Keratinocyte (primary cell): Measurements from ENCODE around the gene OR5AN1. TPM values are rescaled to one million over a fixed set of nuclear protein-coding genes. Genes with fewer than 3 reads are reported as not detected.
A peak's percentile ranks its signal among the peaks of the same experiment; 100 is the strongest.

ENCODE experiments used
- DNase-seq: peaks from one replicate; pipeline ENCODE4 v3.0.0-alpha.2; 2011; ENCODE audit warnings: low read depth, missing footprints, low spot score
- FAIRE-seq: peaks from 2 replicates; lab custom pipeline; 2011; peaks lifted over from hg19 to GRCh38; lab: Jason Lieb, UNC
- H2AFZ ChIP-seq: 2 replicates; pipeline ENCODE4 v1.6.0; 2012; ENCODE audit warnings: low read length, control low read depth, inconsistent platforms; ENCODE audit not compliant: control insufficient read depth
- H3K27ac ChIP-seq: 2 replicates; pipeline ENCODE4 v1.5.1; 2011; ENCODE audit warnings: low read length; ENCODE audit not compliant: control insufficient read depth, insufficient read depth
- H3K27me3 ChIP-seq: 3 replicates; pipeline ENCODE4 v1.6.0; 2011; ENCODE audit warnings: low read length; ENCODE audit not compliant: control insufficient read depth, insufficient read depth; ENCODE audit errors: extremely low read depth
- H3K36me3 ChIP-seq, 2 experiments: 2 replicates in 1 of 2; 3 replicates in 1 of 2; pipeline ENCODE4 v1.5.1; 2011; ENCODE audit warnings: low read length in 2 of 2, mild to moderate bottlenecking in 1 of 2; ENCODE audit not compliant: control insufficient read depth in 2 of 2, insufficient read depth in 2 of 2; ENCODE audit errors: extremely low read depth in 1 of 2
- H3K4me1 ChIP-seq: 3 replicates; pipeline ENCODE4 v1.5.1; 2011; ENCODE audit warnings: low read length; ENCODE audit not compliant: control insufficient read depth, insufficient read depth; ENCODE audit errors: extremely low read depth
- H3K4me2 ChIP-seq: 3 replicates; pipeline ENCODE4 v1.6.0; 2011; ENCODE audit warnings: low read depth, low read length; ENCODE audit not compliant: control insufficient read depth, insufficient read depth; ENCODE audit errors: extremely low read depth
- H3K4me3 ChIP-seq, 3 experiments: fragments of 200-600 bp in 1 of 3; sonication (generic) in 1 of 3; 2 replicates in 2 of 3; 3 replicates in 1 of 3; pipeline ENCODE4 v1.5.1; 2011 to 2016; ENCODE audit warnings: low read length in 3 of 3, mild to moderate bottlenecking in 3 of 3, control low read depth in 2 of 3, inconsistent platforms in 1 of 3, low read depth in 1 of 3, mixed read lengths in 1 of 3, mixed run types in 1 of 3, moderate library complexity in 1 of 3; ENCODE audit not compliant: control insufficient read depth in 2 of 3, insufficient read depth in 2 of 3; ENCODE audit errors: extremely low read depth in 1 of 3
- H3K79me2 ChIP-seq: 2 replicates; pipeline ENCODE4 v1.6.0; 2012; ENCODE audit warnings: low read length; ENCODE audit not compliant: control insufficient read depth, insufficient read depth
- H3K9ac ChIP-seq: 3 replicates; pipeline ENCODE4 v1.6.0; 2011; ENCODE audit warnings: low read length; ENCODE audit not compliant: control insufficient read depth, insufficient read depth; ENCODE audit errors: extremely low read depth
- H3K9me1 ChIP-seq: 3 replicates; pipeline ENCODE4 v1.6.0; 2011; ENCODE audit warnings: low read length; ENCODE audit not compliant: control insufficient read depth, insufficient read depth; ENCODE audit errors: extremely low read depth
- H3K9me3 ChIP-seq: 2 replicates; pipeline ENCODE4 v1.5.1; 2012; ENCODE audit warnings: low read depth, low read length; ENCODE audit not compliant: control insufficient read depth
- H4K20me1 ChIP-seq: 3 replicates; pipeline ENCODE4 v1.6.0; 2011; ENCODE audit warnings: low read length; ENCODE audit not compliant: control insufficient read depth, insufficient read depth; ENCODE audit errors: extremely low read depth
- EZH2 ChIP-seq: IDR thresholded peaks from one replicate; pipeline ENCODE4 v1.6.1; 2012; ENCODE audit warnings: inconsistent platforms, mild to moderate bottlenecking, low read length, moderate library complexity
- dilution Hi-C: fragments of 300-500 bp; cut with MboI; formaldehyde crosslinking; loops from one replicate; pipeline ENCODE4 v1.7.0; 2020; ENCODE audit warnings: low sequenced_read_pairs; ENCODE audit not compliant: extremely low pct_ligation_motif_present
- polyA plus RNA-seq, 5 experiments: library from polyadenylated mRNA; depleted of rRNA in 3 of 5; stranded (reverse) in 3 of 5; stranded (forward) in 1 of 5; unstranded in 1 of 5; fragments of >200 nt; gene quantifications; 1 replicate in 1 of 5; 2 replicates in 3 of 5; 3 replicates in 1 of 5; pipeline versions ENCODE4 v1.2.1 to v1.2.3, GENCODE V29; 2011 to 2012; ENCODE audit warnings: missing spikeins in 2 of 5, low read depth in 1 of 5, low replicate concordance in 1 of 5
- TF ChIP-seq, protein P1 (sequence below), 3 experiments: IDR thresholded peaks in 1 of 3; conservative IDR thresholded peaks in 1 of 3; optimal IDR thresholded peaks in 1 of 3; 2 replicates in 2 of 3; 3 replicates in 1 of 3; pipeline versions ENCODE3 to v1.5.1; 2011; ENCODE audit warnings: low read length in 3 of 3, mild to moderate bottlenecking in 3 of 3, moderate library complexity in 2 of 3, control low read depth in 1 of 3, inconsistent platforms in 1 of 3; ENCODE audit not compliant: insufficient read depth in 2 of 3; ENCODE audit errors: extremely low read depth in 1 of 3

Gene OR5AN1
- polyA plus RNA-seq, 1 donor (not counting 4 experiments of a cell fraction or from before 2014, with no cell fraction given) = not detected

- Histone ChIP-seq H3K36me3 (no peaks in the 10 kb centered on the region), H3K9me3 (peaks cover 2% of the 10 kb centered on the region), H3K9ac (no peak overlapping the region), H3K27ac (no peak overlapping the region), H3K9me1 (no peaks in the 10 kb centered on the region), H4K20me1 (no peaks in the 10 kb centered on the region), H3K4me3 (no peak overlapping the region), H3K79me2 (no peaks in the 10 kb centered on the region), H2AFZ (no peak overlapping the region), H3K4me2 (no peak overlapping the region), H3K4me1 (no peaks in the 10 kb centered on the region), H3K27me3 (no peaks in the 10 kb centered on the region)
- DNase-seq (no peak), FAIRE-seq (no peak)
- TF ChIP-seq EZH2 = no peak
- TF ChIP-seq, protein P1, sequence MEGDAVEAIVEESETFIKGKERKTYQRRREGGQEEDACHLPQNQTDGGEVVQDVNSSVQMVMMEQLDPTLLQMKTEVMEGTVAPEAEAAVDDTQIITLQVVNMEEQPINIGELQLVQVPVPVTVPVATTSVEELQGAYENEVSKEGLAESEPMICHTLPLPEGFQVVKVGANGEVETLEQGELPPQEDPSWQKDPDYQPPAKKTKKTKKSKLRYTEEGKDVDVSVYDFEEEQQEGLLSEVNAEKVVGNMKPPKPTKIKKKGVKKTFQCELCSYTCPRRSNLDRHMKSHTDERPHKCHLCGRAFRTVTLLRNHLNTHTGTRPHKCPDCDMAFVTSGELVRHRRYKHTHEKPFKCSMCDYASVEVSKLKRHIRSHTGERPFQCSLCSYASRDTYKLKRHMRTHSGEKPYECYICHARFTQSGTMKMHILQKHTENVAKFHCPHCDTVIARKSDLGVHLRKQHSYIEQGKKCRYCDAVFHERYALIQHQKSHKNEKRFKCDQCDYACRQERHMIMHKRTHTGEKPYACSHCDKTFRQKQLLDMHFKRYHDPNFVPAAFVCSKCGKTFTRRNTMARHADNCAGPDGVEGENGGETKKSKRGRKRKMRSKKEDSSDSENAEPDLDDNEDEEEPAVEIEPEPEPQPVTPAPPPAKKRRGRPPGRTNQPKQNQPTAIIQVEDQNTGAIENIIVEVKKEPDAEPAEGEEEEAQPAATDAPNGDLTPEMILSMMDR (optimal IDR thresholded peaks at IDR 0.05 in 1 of 3, IDR thresholded peaks at IDR 0.05 in 1 of 3, conservative IDR thresholded peaks at IDR 0.05 in 1 of 3; ENCODE audit: extremely low read depth in 1 of 3, insufficient read depth in 2 of 3, low read length in 3 of 3) = no peak
- dilution Hi-C loops = no loop called here
These were observed 42.0 kb downstream of the OR5AN1 start for GRCh38 chr11:59400461-59401261.

DNA sequence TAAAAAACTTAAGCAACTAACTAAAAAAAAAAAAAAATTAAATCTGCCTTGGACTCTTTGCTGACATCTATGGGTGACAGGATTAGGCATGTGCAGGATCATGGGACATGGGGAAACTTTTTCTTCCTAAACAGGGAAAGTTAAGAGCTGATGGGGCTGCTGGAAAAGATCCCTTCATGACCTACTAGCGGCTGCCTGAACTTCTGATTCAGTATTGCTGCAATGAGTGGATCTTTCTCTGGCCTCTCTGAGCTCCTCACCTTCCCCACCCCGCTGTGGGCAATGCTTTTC, 42.5 kb downstream of the OR5AN1 start:
- DNase-seq (no peak), FAIRE-seq (no peak)
- H3K9me1 ChIP-seq = no peaks in the 10 kb centered on the region
- H3K4me1 ChIP-seq = no peaks in the 10 kb centered on the region
- H2AFZ ChIP-seq = no peak overlapping the region
- H3K4me2 ChIP-seq = no peak overlapping the region
- no peak for TF ChIP-seq EZH2
- TF ChIP-seq, protein P1 (optimal IDR thresholded peaks at IDR 0.05 in 1 of 3, IDR thresholded peaks at IDR 0.05 in 1 of 3, conservative IDR thresholded peaks at IDR 0.05 in 1 of 3; ENCODE audit: extremely low read depth in 1 of 3, insufficient read depth in 2 of 3, low read length in 3 of 3) = peak in 1 of 3 experiments; percentile 19
- no peak overlapping the region for H3K27ac ChIP-seq
- no peak overlapping the region for H3K4me3 ChIP-seq
- H4K20me1 ChIP-seq = no peaks in the 10 kb centered on the region
- no peaks in the 10 kb centered on the region for H3K79me2 ChIP-seq
- dilution Hi-C loops = no loop called here
- H3K27me3 ChIP-seq = no peaks in the 10 kb centered on the region
- no peak overlapping the region for H3K9ac ChIP-seq
- peaks cover 2% of the 10 kb centered on the region for H3K9me3 ChIP-seq
- no peaks in the 10 kb centered on the region for H3K36me3 ChIP-seq
